ENCODE results near the gene RMDN3.

- TF ChIP-seq CTCF (IDR thresholded peaks at IDR 0.05; ENCODE audit: insufficient read depth, low read length) (no peak), REST (IDR thresholded peaks at IDR 0.05; ENCODE audit: insufficient replicate concordance, low read depth) (no peak)
Measured at GRCh38 chr15:40787991-40788390, 32.9 kb upstream of the RMDN3 start.
